Activated CD4-positive, alpha-beta T cell treated with anti-CD3 and anti-CD28 coated beads for 36 hours (primary cell): Measurements from ENCODE around the gene CARTPT. TPM values are rescaled to one million over a fixed set of nuclear protein-coding genes. Genes with fewer than 3 reads are reported as not detected.
A peak's percentile ranks its signal among the peaks of the same experiment; 100 is the strongest.

Experiments
- ATAC-seq: fragments of 200-7000 bp; cut with Tn5 transposase; one replicate; pipeline ENCODE4 v1.10.0; 2021; ENCODE audit warnings: mild to moderate bottlenecking, moderate library complexity
- CTCF ChIA-PET: fragments of 350-600 bp; sonication (Branson Sonifier 250); formaldehyde crosslinking; loops from one replicate; lab custom pipeline; 2021; ENCODE audit warnings: antibody characterized with exemption; lab: Charles Lee
- POLR2A ChIA-PET: fragments of 350-600 bp; sonication (Branson Sonifier 250); formaldehyde crosslinking; loops from one replicate; lab custom pipeline; 2021; ENCODE audit warnings: antibody characterized with exemption, inconsistent platforms; lab: Charles Lee
- DNase-seq: peaks from one replicate; pipeline ENCODE4 v3.0.0-alpha.2; 2020
- H3K27ac Mint-ChIP-seq: one replicate; pipeline ENCODE4 v1.8.0; 2021; ENCODE audit warnings: mixed read lengths
- H3K27me3 Mint-ChIP-seq: one replicate; pipeline ENCODE4 v1.8.0; 2021; ENCODE audit warnings: mixed read lengths
- H3K36me3 Mint-ChIP-seq: one replicate; pipeline ENCODE4 v1.8.0; 2021; ENCODE audit warnings: low read depth, mixed read lengths
- H3K4me1 Mint-ChIP-seq: one replicate; pipeline ENCODE4 v1.8.0; 2021; ENCODE audit warnings: mixed read lengths
- H3K4me3 Mint-ChIP-seq: one replicate; pipeline ENCODE4 v1.8.0; 2021; ENCODE audit warnings: mild to moderate bottlenecking, moderate library complexity, mixed read lengths
- H3K9me3 Mint-ChIP-seq: one replicate; pipeline ENCODE4 v1.8.0; 2021; ENCODE audit warnings: low read depth, mixed read lengths
- intact Hi-C, 2 experiments: fragments of 100-400 bp; cut with DNase I in 1 of 2; cut with micrococcal nuclease in 1 of 2; formaldehyde crosslinking; loops; one replicate each; pipeline versions ENCODE4 v1.14.2 to v1.15.1; 2022 to 2024; cut with DNase I, micrococcal nuclease
- total RNA-seq, 2 experiments: library from RNA; stranded (reverse); gene quantifications; one replicate each; pipeline ENCODE4 v1.2.3, GENCODE V29; 2021

The CARTPT gene
- total RNA-seq, 2 experiments from 2014 or later = not detected

GRCh38 chr5:71757590-71758543 is 38.8 kb downstream of the CARTPT start:
- Mint-ChIP-seq H3K36me3 (no peaks in the 10 kb centered on the region), H3K9me3 (no peaks in the 10 kb centered on the region), H3K4me3 (no peak overlapping the region), H3K4me1 (peaks cover 5% of the 10 kb centered on the region), H3K27me3 (peaks cover 4% of the 10 kb centered on the region), H3K27ac (no peak overlapping the region)
- intact Hi-C loops = loop anchor here in 1 of 2 experiments (5.0 to 10.0 kb wide), 2 partner anchors 193 to 281 kb away; no protein-coding TSS in a partner anchor
- POLR2A ChIA-PET = interaction anchor here (0.5 to 0.6 kb wide), 2 partner anchors 157 to 168 kb away, joined by 5 read pairs; no protein-coding TSS in a partner anchor
- peak; percentile 90 for ATAC-seq
- CTCF ChIA-PET = interaction anchor here (0.6 to 2.3 kb wide), 7 partner anchors 14 to 262 kb away, joined by 3 to 7 read pairs (median 3); no protein-coding TSS in a partner anchor
- peak; percentile 67 for DNase-seq

DNA sequence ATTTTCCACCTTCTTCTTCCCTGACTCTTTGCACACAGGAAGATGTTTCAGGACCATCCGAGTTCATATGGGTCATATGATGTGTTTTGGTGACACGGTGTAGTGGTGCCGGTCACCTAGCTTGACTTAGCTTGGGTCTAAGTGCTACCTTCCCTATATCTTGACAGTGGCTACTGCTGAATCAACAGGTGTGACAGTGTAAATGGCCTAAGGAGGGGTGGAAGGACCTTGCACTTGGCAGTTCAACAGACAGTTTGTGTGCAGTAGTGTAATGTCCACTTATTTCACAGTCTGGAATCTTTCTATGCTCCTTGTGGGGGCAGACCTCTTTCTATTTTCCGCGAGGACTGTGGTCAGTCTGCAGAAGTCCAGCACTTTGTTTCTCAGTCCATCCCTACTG is 43.8 kb downstream of the CARTPT start:
- no peak overlapping the region for H3K27ac Mint-ChIP-seq
- intact Hi-C loops = no loop called here
- DNase-seq = no peak
- H3K9me3 Mint-ChIP-seq = no peaks in the 10 kb centered on the region
- H3K27me3 Mint-ChIP-seq = peaks cover 5% of the 10 kb centered on the region
- no peak overlapping the region for H3K4me3 Mint-ChIP-seq
- no peak for ATAC-seq
- peaks cover 4% of the 10 kb centered on the region for H3K4me1 Mint-ChIP-seq
- H3K36me3 Mint-ChIP-seq = no peaks in the 10 kb centered on the region
- ChIA-PET POLR2A (no interaction called here), CTCF (no interaction called here)

GRCh38 chr5:71767661-71768060 is 48.6 kb downstream of the CARTPT start:
- POLR2A ChIA-PET = no interaction called here
- peaks cover 5% of the 10 kb centered on the region for H3K4me1 Mint-ChIP-seq
- no peaks in the 10 kb centered on the region for H3K9me3 Mint-ChIP-seq
- no peaks in the 10 kb centered on the region for H3K36me3 Mint-ChIP-seq
- DNase-seq (no peak), ATAC-seq (no peak)
- no peak overlapping the region for H3K4me3 Mint-ChIP-seq
- peaks cover 4% of the 10 kb centered on the region for H3K27me3 Mint-ChIP-seq
- intact Hi-C loops = no loop called here
- CTCF ChIA-PET = no interaction called here
- H3K27ac Mint-ChIP-seq = no peak overlapping the region

DNA sequence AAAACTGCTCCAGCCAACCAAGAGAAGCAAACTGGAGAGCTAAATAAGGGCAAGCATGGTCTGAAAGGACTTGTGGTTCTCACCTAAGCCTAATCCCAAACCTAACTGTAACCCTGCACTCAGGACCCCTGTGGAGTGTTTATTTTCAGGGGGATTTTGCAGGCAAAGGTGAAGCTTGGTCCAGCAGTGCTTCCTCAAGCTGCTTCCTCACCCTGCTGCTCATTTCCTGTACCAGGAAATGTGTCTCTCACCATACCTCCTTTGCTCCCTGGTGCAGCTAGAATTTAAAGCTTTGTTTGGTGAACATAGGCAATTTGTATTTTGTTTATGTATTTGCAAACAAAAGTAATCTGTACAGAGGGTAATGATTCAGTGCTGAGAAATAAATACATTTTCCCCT is 50.2 kb downstream of the CARTPT start:
- POLR2A ChIA-PET = no interaction called here
- intact Hi-C loops = no loop called here
- Mint-ChIP-seq H3K4me1 (peaks cover 5% of the 10 kb centered on the region), H3K27ac (no peak overlapping the region), H3K27me3 (peaks cover 13% of the 10 kb centered on the region), H3K4me3 (no peak overlapping the region), H3K9me3 (no peaks in the 10 kb centered on the region), H3K36me3 (no peaks in the 10 kb centered on the region)
- ATAC-seq (no peak), DNase-seq (no peak)
- CTCF ChIA-PET = no interaction called here

DNA sequence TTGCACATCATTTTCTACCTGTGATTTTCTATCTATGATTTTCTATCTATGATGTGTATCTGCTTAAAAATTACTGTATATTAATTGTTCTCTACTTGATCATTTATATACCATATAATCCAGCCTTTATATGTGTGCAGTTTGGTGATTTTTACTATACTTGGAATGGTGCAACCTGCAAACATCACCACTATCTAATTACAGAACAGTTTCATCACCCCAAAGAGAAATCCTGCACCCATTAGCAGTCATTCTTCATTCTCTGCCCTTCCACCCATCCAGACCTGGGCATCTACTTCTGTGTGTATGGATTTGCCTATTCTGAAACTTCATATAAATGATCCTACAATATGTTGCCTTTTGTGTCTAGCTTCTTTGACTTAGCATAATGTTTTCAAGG is 51.3 kb downstream of the CARTPT start:
- DNase-seq (no peak), ATAC-seq (no peak)
- H3K27ac Mint-ChIP-seq = no peak overlapping the region
- H3K27me3 Mint-ChIP-seq = peaks cover 13% of the 10 kb centered on the region
- no peak overlapping the region for H3K4me3 Mint-ChIP-seq
- ChIA-PET CTCF (no interaction called here), POLR2A (no interaction called here)
- H3K36me3 Mint-ChIP-seq = no peaks in the 10 kb centered on the region
- H3K9me3 Mint-ChIP-seq = no peaks in the 10 kb centered on the region
- peaks cover 5% of the 10 kb centered on the region for H3K4me1 Mint-ChIP-seq
- intact Hi-C loops = no loop called here

Other genes with a start within 250 kb of the CARTPT start
- 10 to 100 TPM; 52.2 to 56.4 TPM for gene MCCC2, start 131.9 kb upstream of the CARTPT start, total RNA-seq